PC-3 (cell line): Measurements from ENCODE around the gene LSG1. TPM values are rescaled to one million over a fixed set of nuclear protein-coding genes. Genes with fewer than 3 reads are reported as not detected.

Experiments used
- ATAC-seq: fragments of 200-7000 bp; cut with Tn5 transposase; 2 replicates; pipeline ENCODE4 v1.9.1; 2020; ENCODE audit warnings: mild to moderate bottlenecking, moderate library complexity
- BruUV-seq: library from RNA; stranded (reverse); fragments of 400-500 nt; replicated peaks from 2 replicates; lab custom pipeline; 2021; lab: Mats Ljungman, UMichigan
- CTCF ChIA-PET: fragments of 300-600 bp; sonication (Branson Sonifier 250); formaldehyde crosslinking; loops from one replicate; lab custom pipeline; 2022; ENCODE audit warnings: antibody characterized with exemption; lab: Charles Lee
- POLR2A ChIA-PET: fragments of 300-600 bp; sonication (Branson Sonifier 250); formaldehyde crosslinking; loops from one replicate; lab custom pipeline; 2022; ENCODE audit warnings: antibody characterized with exemption; ENCODE audit not compliant: unreplicated experiment; lab: Charles Lee
- DNase-seq: peaks from one replicate; pipeline ENCODE4 v3.0.0-alpha.2; 2015
- H2AFZ ChIP-seq: fragments of 300-600 bp; sonication (generic); 2 replicates; pipeline ENCODE4 v1.6.0; 2016; ENCODE audit warnings: antibody characterized with exemption, low read length
- H3F3A ChIP-seq: fragments of 300-600 bp; sonication (generic); one replicate; pipeline ENCODE4 v1.6.0; 2017; ENCODE audit warnings: antibody characterized with exemption, low read length, control low read depth, mild to moderate bottlenecking; ENCODE audit not compliant: unreplicated experiment
- H3K27ac ChIP-seq: fragments of 300-600 bp; sonication (generic); 2 replicates; pipeline ENCODE4 v1.5.1; 2016; ENCODE audit warnings: mild to moderate bottlenecking, low read length
- H3K27me3 ChIP-seq: fragments of 300-600 bp; sonication (generic); 2 replicates; pipeline ENCODE4 v1.6.1; 2016; ENCODE audit warnings: low read length, mixed read lengths
- H3K36me3 ChIP-seq: fragments of 300-600 bp; sonication (generic); 2 replicates; pipeline ENCODE4 v1.6.1; 2016; ENCODE audit warnings: low read depth, mixed run types, low read length, mixed read lengths
- H3K4me1 ChIP-seq: fragments of 300-600 bp; sonication (generic); 2 replicates; pipeline ENCODE4 v1.5.1; 2016; ENCODE audit warnings: low read length; ENCODE audit not compliant: insufficient read depth
- H3K4me2 ChIP-seq: fragments of 300-600 bp; sonication (generic); 2 replicates; pipeline ENCODE4 v1.6.0; 2016; ENCODE audit warnings: low read length
- H3K4me3 ChIP-seq: fragments of 300-600 bp; sonication (generic); 2 replicates; pipeline ENCODE4 v1.5.1; 2016; ENCODE audit warnings: mild to moderate bottlenecking, low read length, mixed read lengths
- H3K79me2 ChIP-seq: fragments of 300-600 bp; sonication (generic); 2 replicates; pipeline ENCODE4 v1.6.1; 2017; ENCODE audit warnings: low read length, mixed read lengths
- H3K9ac ChIP-seq: fragments of 300-600 bp; sonication (generic); 2 replicates; pipeline ENCODE4 v1.6.0; 2016; ENCODE audit warnings: mild to moderate bottlenecking, low read length
- H3K9me2 ChIP-seq: fragments of 300-600 bp; sonication (generic); replicated peaks from 2 replicates; pipeline ENCODE4 v1.6.1; 2016; ENCODE audit warnings: mixed run types, low read length, mixed read lengths
- H3K9me3 ChIP-seq: fragments of 300-600 bp; sonication (generic); 2 replicates; pipeline ENCODE4 v1.6.1; 2016; ENCODE audit warnings: low read length, mixed read lengths
- H4K20me1 ChIP-seq: fragments of 300-600 bp; sonication (generic); 2 replicates; pipeline ENCODE4 v1.6.1; 2016; ENCODE audit warnings: low read length, mixed read lengths
- EZH2 ChIP-seq: fragments of 300-600 bp; sonication (generic); IDR thresholded peaks from one replicate; pipeline ENCODE4 v1.6.1; 2017; ENCODE audit warnings: antibody characterized with exemption, mild to moderate bottlenecking, low read length; ENCODE audit not compliant: unreplicated experiment
- EZH2phosphoT487 ChIP-seq: fragments of 300-600 bp; sonication (generic); IDR thresholded peaks from 2 replicates; pipeline ENCODE4 v1.6.1; 2018; ENCODE audit warnings: mild to moderate bottlenecking, antibody characterized with exemption, low read length, borderline replicate concordance
- intact Hi-C: fragments of 100-400 bp; cut with micrococcal nuclease; formaldehyde crosslinking; loops from 2 replicates; pipeline ENCODE4 v1.9.0; 2023
- total RNA-seq: library from RNA; depleted of rRNA; stranded (reverse); fragments of >200 nt; gene quantifications from 2 replicates; pipeline ENCODE4 v1.2.3, GENCODE V29; 2014
- TF ChIP-seq, protein P1 (sequence below): fragments of 300-600 bp; sonication (generic); conservative IDR thresholded peaks from 2 replicates; pipeline ENCODE4 v1.5.1; 2017; ENCODE audit warnings: antibody characterized with exemption, low read depth, mild to moderate bottlenecking, low read length

The LSG1 gene
- total RNA-seq, 1 experiment from 2014 or later: 83.8 TPM

DNA sequence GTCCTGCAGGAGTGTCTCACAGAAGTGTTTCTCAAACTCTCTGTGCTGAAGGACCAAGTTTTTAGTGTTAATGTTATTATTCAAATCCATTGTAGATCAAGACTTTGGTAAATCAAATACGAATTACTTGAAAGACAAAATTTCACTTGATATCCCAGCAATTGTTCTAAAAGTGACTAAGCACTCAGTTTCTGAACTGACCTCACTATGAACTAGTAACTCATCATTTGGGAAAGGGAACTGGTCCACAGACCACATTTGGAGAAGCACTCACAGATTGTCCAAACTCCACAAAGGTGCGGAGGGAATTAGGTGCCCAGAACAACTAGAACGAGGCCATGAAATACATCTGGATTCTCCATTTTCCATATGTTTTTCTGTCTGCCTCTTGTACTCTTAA lies 39.3 kb upstream of the LSG1 start:
- BruUV-seq: no TSS peak
- intact Hi-C loops: no loop called here
- Histone ChIP-seq H3K4me2 (peak overlapping the region; percentile 42), H3K36me3 (no peaks in the 10 kb centered on the region), H3F3A (no peaks in the 10 kb centered on the region), H3K79me2 (no peaks in the 10 kb centered on the region), H3K4me1 (peaks cover 18% of the 10 kb centered on the region), H3K27ac (peak overlapping the region; percentile 61), H4K20me1 (no peaks in the 10 kb centered on the region), H3K27me3 (no peaks in the 10 kb centered on the region), H3K9me3 (no peaks in the 10 kb centered on the region), H3K9me2 (no peaks in the 10 kb centered on the region), H2AFZ (no peak overlapping the region), H3K4me3 (no peak overlapping the region), H3K9ac (peak overlapping the region; percentile 45)
- ATAC-seq: no peak
- CTCF ChIA-PET: no interaction called here
- TF ChIP-seq, protein P1, sequence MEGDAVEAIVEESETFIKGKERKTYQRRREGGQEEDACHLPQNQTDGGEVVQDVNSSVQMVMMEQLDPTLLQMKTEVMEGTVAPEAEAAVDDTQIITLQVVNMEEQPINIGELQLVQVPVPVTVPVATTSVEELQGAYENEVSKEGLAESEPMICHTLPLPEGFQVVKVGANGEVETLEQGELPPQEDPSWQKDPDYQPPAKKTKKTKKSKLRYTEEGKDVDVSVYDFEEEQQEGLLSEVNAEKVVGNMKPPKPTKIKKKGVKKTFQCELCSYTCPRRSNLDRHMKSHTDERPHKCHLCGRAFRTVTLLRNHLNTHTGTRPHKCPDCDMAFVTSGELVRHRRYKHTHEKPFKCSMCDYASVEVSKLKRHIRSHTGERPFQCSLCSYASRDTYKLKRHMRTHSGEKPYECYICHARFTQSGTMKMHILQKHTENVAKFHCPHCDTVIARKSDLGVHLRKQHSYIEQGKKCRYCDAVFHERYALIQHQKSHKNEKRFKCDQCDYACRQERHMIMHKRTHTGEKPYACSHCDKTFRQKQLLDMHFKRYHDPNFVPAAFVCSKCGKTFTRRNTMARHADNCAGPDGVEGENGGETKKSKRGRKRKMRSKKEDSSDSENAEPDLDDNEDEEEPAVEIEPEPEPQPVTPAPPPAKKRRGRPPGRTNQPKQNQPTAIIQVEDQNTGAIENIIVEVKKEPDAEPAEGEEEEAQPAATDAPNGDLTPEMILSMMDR: no peak
- TF ChIP-seq EZH2: no peak
- no peak for TF ChIP-seq EZH2phosphoT487
- DNase-seq: no peak
- POLR2A ChIA-PET: no interaction called here

DNA sequence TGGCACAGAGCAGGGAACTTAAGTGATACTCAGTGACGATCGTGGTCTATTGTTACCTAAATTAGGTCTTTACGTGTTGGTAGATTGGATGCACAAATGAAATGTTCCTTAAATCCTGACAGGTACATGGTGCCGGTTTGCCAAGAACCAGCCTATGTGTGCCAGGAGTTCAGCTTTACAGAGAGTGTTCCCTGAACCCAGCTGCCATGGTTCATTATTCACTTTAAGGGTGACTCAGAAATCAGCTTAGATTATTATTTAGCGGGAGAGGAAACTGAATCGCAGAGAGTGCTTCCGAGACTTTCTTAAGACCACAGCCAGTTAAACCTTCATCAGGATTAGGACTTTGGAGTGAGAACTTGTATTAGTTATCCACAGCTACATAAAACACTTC lies 35.2 kb upstream of the LSG1 start:
- intact Hi-C loops: no loop called here
- Histone ChIP-seq H2AFZ (no peak overlapping the region), H3K4me1 (peaks cover 11% of the 10 kb centered on the region), H4K20me1 (no peaks in the 10 kb centered on the region), H3F3A (no peaks in the 10 kb centered on the region), H3K9me2 (no peaks in the 10 kb centered on the region), H3K4me2 (no peak overlapping the region), H3K27ac (no peak overlapping the region), H3K79me2 (no peaks in the 10 kb centered on the region), H3K9me3 (no peaks in the 10 kb centered on the region), H3K4me3 (no peak overlapping the region), H3K9ac (no peak overlapping the region), H3K27me3 (no peaks in the 10 kb centered on the region), H3K36me3 (no peaks in the 10 kb centered on the region)
- TF ChIP-seq, protein P1: no peak
- no peak for TF ChIP-seq EZH2phosphoT487
- no peak for TF ChIP-seq EZH2
- ChIA-PET CTCF (no interaction called here), POLR2A (no interaction called here)
- BruUV-seq: no TSS peak
- DNase-seq: no peak
- no peak for ATAC-seq

DNA sequence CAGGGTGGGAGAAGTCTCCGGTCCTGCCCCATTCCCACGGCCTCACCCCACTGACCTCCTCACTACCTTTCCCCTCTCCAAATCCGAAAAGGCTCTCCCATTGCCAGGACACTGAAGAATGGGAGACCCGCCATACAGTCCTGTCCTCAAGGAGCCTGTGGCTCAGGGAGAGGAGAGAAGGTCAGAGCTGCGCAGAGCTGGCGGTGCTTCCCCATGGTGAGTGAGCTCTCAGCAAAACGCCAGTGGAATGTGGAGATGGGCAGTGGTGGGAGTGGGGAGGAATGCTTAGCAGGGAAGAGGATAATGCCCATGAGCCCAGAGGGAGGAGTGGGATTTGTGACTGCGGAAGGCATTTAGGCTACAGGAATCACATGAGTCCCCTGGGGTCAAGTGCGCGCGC lies 33.8 kb upstream of the LSG1 start:
- H3K9ac ChIP-seq: no peak overlapping the region
- BruUV-seq: no TSS peak
- intact Hi-C loops: no loop called here
- H3K4me3 ChIP-seq: no peak overlapping the region
- H3K4me2 ChIP-seq: no peak overlapping the region
- ChIA-PET CTCF (no interaction called here), POLR2A (no interaction called here)
- no peaks in the 10 kb centered on the region for H3K79me2 ChIP-seq
- no peak overlapping the region for H3K27ac ChIP-seq
- no peaks in the 10 kb centered on the region for H3K4me1 ChIP-seq
- H3K36me3 ChIP-seq: no peaks in the 10 kb centered on the region
- no peaks in the 10 kb centered on the region for H3K9me3 ChIP-seq
- no peak overlapping the region for H2AFZ ChIP-seq
- ATAC-seq (no peak), DNase-seq (no peak)
- no peaks in the 10 kb centered on the region for H3K27me3 ChIP-seq
- TF ChIP-seq EZH2phosphoT487 (no peak), EZH2 (no peak)
- TF ChIP-seq, protein P1: no peak
- H3F3A ChIP-seq: no peaks in the 10 kb centered on the region
- no peaks in the 10 kb centered on the region for H4K20me1 ChIP-seq
- H3K9me2 ChIP-seq: no peaks in the 10 kb centered on the region
